ENCODE results near the gene IL27RA. TPM values are rescaled to one million over a fixed set of nuclear protein-coding genes. Genes with fewer than 3 reads are reported as not detected.

IL27RA gene
- total and polyA plus RNA-seq, 11 donors: 2.4 to 8.2 (median 4.2) TPM

DNA sequence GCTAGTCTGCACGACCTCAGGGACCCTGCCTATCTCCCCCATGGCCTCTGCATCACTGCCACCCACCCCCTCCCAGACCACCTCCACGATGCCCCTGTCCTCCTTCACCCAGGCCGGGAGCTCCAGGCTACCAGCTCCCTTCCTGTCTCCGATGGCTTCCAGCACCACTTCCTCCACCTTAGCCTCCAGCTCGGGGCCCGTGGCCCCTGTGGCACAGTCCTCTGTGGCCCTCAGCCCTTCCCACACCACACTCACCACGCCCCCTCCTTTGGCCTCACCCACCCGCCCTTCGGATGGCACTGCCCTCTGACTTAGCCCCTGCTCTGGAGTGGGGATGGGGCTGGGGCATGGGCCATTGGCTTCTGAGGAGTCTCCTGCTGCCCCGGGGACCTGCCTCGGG is 23.2 kb downstream of the IL27RA start:
- Histone ChIP-seq H3K4me3 (no peak overlapping the region), H3K4me1 (peaks cover 0 to 18% (median 2%) of the 10 kb centered on the region in 12 donors), H3K27me3 (peaks cover 3 to 21% (median 13%) of the 10 kb centered on the region in 9 donors), H3K27ac (no peak overlapping the region), H3K36me3 (peaks cover 0 to 24% (median 0%) of the 10 kb centered on the region in 9 donors), H3K9me3 (peaks cover 0 to 9% (median 0%) of the 10 kb centered on the region in 12 donors)
- TF ChIP-seq, protein P1, sequence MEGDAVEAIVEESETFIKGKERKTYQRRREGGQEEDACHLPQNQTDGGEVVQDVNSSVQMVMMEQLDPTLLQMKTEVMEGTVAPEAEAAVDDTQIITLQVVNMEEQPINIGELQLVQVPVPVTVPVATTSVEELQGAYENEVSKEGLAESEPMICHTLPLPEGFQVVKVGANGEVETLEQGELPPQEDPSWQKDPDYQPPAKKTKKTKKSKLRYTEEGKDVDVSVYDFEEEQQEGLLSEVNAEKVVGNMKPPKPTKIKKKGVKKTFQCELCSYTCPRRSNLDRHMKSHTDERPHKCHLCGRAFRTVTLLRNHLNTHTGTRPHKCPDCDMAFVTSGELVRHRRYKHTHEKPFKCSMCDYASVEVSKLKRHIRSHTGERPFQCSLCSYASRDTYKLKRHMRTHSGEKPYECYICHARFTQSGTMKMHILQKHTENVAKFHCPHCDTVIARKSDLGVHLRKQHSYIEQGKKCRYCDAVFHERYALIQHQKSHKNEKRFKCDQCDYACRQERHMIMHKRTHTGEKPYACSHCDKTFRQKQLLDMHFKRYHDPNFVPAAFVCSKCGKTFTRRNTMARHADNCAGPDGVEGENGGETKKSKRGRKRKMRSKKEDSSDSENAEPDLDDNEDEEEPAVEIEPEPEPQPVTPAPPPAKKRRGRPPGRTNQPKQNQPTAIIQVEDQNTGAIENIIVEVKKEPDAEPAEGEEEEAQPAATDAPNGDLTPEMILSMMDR (IDR thresholded peaks at IDR 0.05): no peak
- TF ChIP-seq POLR2A (IDR thresholded peaks at IDR 0.05): no peak
- no peak for DNase-seq
- no peak for ATAC-seq
- intact Hi-C loops (cut with DNase I): loop anchor here in 2 of 10 donors (5.0 to 10.0 kb wide), 2 partner anchors 170 to 172 kb away; no protein-coding TSS in a partner anchor
- WGBS, 4 donors: 58 to 65% (median 63%) methylated on average over 11 of the region's 11 CpGs

DNA sequence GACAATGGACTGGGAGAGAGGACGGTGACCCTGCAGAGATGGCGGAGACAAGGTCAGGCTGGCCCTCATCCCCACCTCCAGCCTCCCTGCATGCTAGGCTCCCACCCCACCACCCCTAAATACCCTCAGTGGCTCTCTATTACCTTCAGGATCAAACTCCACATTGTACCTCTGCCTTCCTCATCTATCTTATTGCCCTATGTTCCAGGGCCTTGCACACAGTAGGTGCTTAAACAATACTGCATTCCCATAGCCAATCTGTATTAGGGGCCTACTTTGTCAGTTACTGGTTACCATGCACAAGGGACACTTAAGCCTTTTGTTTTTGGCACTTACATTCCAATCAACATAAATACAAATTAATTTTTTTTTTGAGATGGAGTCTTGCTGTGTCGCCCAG is 23.8 kb downstream of the IL27RA start:
- peaks cover 0 to 18% (median 2%) of the 10 kb centered on the region in 12 donors for H3K4me1 ChIP-seq
- no peak overlapping the region for H3K27ac ChIP-seq
- no peak overlapping the region for H3K4me3 ChIP-seq
- DNase-seq: no peak
- WGBS, 4 donors: 88 to 92% (median 91%) methylated on average over 3 of the region's 3 CpGs
- peaks cover 0 to 18% (median 0%) of the 10 kb centered on the region in 9 donors for H3K36me3 ChIP-seq
- TF ChIP-seq, protein P1 (IDR thresholded peaks at IDR 0.05): no peak
- no peak for TF ChIP-seq POLR2A (IDR thresholded peaks at IDR 0.05)
- peaks cover 5 to 27% (median 20%) of the 10 kb centered on the region in 9 donors for H3K27me3 ChIP-seq
- H3K9me3 ChIP-seq: peaks cover 0 to 9% (median 0%) of the 10 kb centered on the region in 12 donors
- intact Hi-C loops (cut with DNase I): loop anchor here in 1 of 10 donors (10.0 kb wide), 1 partner anchor 171 kb away; no protein-coding TSS in a partner anchor
- ATAC-seq: no peak

DNA sequence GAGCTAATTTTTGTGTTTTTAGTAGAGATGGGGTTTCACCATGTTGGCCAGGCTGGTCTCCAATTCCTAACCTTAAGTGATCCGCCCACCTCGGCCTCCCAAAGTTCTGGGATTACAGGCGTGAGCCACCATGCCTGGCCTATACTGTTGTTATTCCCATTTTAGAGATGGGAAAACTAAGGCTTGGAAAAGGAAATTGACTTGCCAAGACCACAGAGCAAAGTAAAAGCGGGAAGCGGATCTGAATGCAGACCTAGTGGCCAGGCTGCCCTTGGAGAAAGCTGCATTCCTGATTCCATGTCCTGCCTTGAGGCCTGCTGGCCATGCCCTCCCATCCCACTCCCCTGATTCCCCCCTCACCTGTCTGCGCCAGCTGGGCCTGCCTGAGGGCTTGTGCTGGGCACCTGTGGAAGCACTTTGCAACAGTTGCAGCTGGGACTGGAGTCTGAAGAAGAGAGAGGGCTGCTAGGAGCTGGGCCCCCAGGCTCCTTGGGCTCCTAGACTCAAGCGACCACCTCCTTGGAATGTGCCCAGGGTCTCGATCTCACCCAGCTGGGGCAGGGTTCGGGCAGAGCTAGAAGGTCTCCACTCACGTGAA is 24.6 kb downstream of the IL27RA start:
- Histone ChIP-seq H3K9me3 (peaks cover 0 to 9% (median 0%) of the 10 kb centered on the region in 12 donors), H3K4me3 (no peak overlapping the region), H3K27ac (no peak overlapping the region), H3K36me3 (peaks cover 0 to 10% (median 0%) of the 10 kb centered on the region in 9 donors), H3K4me1 (peaks cover 0 to 18% (median 2%) of the 10 kb centered on the region in 12 donors), H3K27me3 (peaks cover 5 to 31% (median 28%) of the 10 kb centered on the region in 9 donors)
- no peak for ATAC-seq
- 89 to 96% (median 95%) methylated on average over 7 to 10 of the region's 10 CpGs for WGBS, 4 donors
- TF ChIP-seq, protein P1 (IDR thresholded peaks at IDR 0.05): no peak
- TF ChIP-seq POLR2A (IDR thresholded peaks at IDR 0.05): no peak
- intact Hi-C loops (cut with DNase I): loop anchor here in 1 of 10 donors (10.0 kb wide), 1 partner anchor 171 kb away; no protein-coding TSS in a partner anchor
- no peak for DNase-seq

DNA sequence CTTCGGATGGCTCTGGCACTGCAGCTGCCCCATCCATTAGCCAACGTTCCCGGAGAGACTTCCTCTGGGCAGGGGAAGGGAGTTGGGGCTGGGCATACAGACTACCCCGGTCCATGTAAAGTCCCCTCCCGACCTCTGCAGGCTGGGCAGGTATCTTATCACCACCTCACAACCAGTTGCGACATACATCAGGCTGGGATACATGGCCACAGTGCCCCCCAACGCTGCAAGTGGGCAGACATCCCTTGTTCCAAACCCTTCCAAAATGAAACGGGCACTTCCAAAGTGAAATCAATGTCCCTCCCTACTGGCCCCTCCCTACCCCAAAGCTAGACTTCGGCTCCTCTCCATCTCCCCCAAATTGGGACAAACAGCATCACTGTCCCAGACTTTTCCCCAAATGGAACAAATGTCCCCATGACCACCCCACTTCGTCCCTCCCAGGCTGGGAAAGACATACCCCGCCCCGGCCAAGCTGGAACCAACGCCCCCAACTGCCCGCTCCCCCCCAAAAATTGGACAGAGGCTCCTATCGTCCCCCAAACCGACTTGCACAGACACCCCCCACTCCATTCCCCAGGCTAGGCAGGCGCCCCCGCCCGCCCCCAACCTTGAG is 25.3 kb downstream of the IL27RA start:
- no peak overlapping the region for H3K27ac ChIP-seq
- ATAC-seq: no peak
- DNase-seq: no peak
- intact Hi-C loops (cut with DNase I): loop anchor here in 1 of 10 donors (10.0 kb wide), 1 partner anchor 172 kb away; no protein-coding TSS in a partner anchor
- peaks cover 0 to 9% (median 0%) of the 10 kb centered on the region in 12 donors for H3K9me3 ChIP-seq
- H3K27me3 ChIP-seq: peaks cover 5 to 34% (median 28%) of the 10 kb centered on the region in 9 donors
- WGBS, 4 donors: 23 to 35% (median 26%) methylated on average over 16 to 19 of the region's 19 CpGs
- peaks cover 0 to 9% (median 0%) of the 10 kb centered on the region in 9 donors for H3K36me3 ChIP-seq
- TF ChIP-seq, protein P1 (IDR thresholded peaks at IDR 0.05): no peak
- TF ChIP-seq POLR2A (IDR thresholded peaks at IDR 0.05): no peak
- peaks cover 0 to 18% (median 2%) of the 10 kb centered on the region in 12 donors for H3K4me1 ChIP-seq
- peak overlapping the region in 10 of 12 donors; percentile 28 to 54 (median 44) for H3K4me3 ChIP-seq

Measured in heart left ventricle (tissue), 16 donors.